ENCODE results near the gene ATF2.

DNA sequence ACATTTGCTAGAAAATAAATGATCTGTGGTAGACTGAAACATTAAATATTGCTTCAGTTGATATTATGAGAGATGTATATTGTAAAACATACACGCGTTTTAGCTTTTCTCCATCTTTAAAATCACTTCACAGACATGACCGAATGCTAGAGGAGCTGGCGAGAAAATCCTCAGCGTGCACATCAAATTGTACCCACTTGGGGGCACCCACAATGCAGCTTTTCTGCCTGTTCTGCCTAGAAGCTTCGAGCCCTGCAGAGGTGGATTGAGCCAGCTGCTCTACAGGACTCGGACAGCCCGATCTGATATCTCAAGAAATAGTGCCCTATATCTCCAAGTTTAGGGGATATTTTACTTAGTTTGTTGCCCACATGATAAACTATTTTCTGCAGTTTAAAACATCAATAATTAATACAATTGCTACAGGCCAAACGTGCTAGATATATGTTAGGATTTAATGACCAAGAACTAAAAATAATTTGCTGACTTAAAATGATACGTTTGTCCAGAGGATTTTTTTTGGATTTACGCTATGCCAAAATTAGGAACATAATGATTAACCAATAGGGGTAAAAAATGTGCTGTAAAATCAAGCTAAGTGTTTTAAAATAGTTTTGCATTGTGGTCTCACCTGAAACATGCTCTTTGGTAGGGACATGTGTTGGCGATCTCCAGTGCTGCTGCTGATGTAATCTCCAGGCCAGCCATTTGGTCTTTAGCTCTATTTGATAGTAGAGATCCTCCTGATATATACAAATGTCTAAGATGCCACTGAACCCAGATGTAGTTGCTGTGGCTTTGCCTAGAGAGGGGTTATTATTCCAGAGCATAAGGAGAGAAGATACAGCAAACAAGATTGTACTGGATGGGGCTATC lies 35.9 kb upstream of the ATF2 start:
- TF ChIP-seq ZNF274 (IDR thresholded peaks at IDR 0.05; ENCODE audit: low read depth, low read length) (no peak), YY1 (IDR thresholded peaks at IDR 0.05; ENCODE audit: insufficient read depth, insufficient read length) (no peak), SUZ12 (IDR thresholded peaks at IDR 0.05; ENCODE audit: extremely low read depth, insufficient read depth, insufficient read length) (no peak)

All from NT2/D1 (cell line).